IPS-20b (cell line): Measurements from ENCODE around the gene BIRC5.

Experiments
- H3K27ac ChIP-seq: one replicate; pipeline ENCODE4 v1.5.1; 2013; ENCODE audit warnings: low read length
- H3K27me3 ChIP-seq: 2 replicates; pipeline ENCODE4 v1.6.1; 2013; ENCODE audit warnings: mild to moderate bottlenecking, low read length, inconsistent platforms; ENCODE audit not compliant: insufficient read depth
- H3K36me3 ChIP-seq: 2 replicates; pipeline ENCODE4 v1.6.1; 2013; ENCODE audit warnings: low read depth, mild to moderate bottlenecking, inconsistent platforms, low read length, moderate library complexity; ENCODE audit not compliant: insufficient read depth
- H3K4me1 ChIP-seq: 2 replicates; pipeline ENCODE4 v1.6.1; 2013; ENCODE audit warnings: mild to moderate bottlenecking, control low read depth, inconsistent platforms, low read length, moderate library complexity; ENCODE audit not compliant: insufficient read depth
- H3K4me3 ChIP-seq: 2 replicates; pipeline ENCODE4 v1.5.1; 2013; ENCODE audit warnings: mild to moderate bottlenecking, low read length, inconsistent platforms
- H3K9ac ChIP-seq: 2 replicates; pipeline ENCODE4 v1.6.1; 2013; ENCODE audit warnings: low read depth, mild to moderate bottlenecking, inconsistent platforms, low read length, moderate library complexity
- H3K9me3 ChIP-seq: 2 replicates; pipeline ENCODE4 v1.6.1; 2013; ENCODE audit warnings: mild to moderate bottlenecking, low read depth, low read length, inconsistent platforms; ENCODE audit not compliant: insufficient read depth

The BIRC5 gene

GRCh38 chr17:78236362-78237127, 22.5 kb downstream of the BIRC5 start:
- Histone ChIP-seq H3K27ac (no peak overlapping the region), H3K36me3 (no peaks in the 10 kb centered on the region), H3K9ac (no peak overlapping the region; the same call in 1 of the 2 replicates), H3K27me3 (peaks cover 20% of the 10 kb centered on the region), H3K4me3 (no peak overlapping the region), H3K9me3 (no peaks in the 10 kb centered on the region), H3K4me1 (no peaks in the 10 kb centered on the region)

- no peaks in the 10 kb centered on the region for H3K36me3 ChIP-seq
- no peaks in the 10 kb centered on the region for H3K9me3 ChIP-seq
- no peak overlapping the region for H3K27ac ChIP-seq
- no peak overlapping the region for H3K4me3 ChIP-seq
- H3K4me1 ChIP-seq, result no peaks in the 10 kb centered on the region
- H3K27me3 ChIP-seq, result peaks cover 11% of the 10 kb centered on the region
- no peak overlapping the region for H3K9ac ChIP-seq
These were observed 23.5 kb downstream of the BIRC5 start for GRCh38 chr17:78237401-78238012.

GRCh38 chr17:78238823-78239488, 24.9 kb downstream of the BIRC5 start:
- Histone ChIP-seq H3K27me3 (0 out of 2 replicates have a peak, but pooled peaks cover 1% of the 10 kb centered on the region), H3K9ac (no peak overlapping the region), H3K36me3 (no peaks in the 10 kb centered on the region), H3K27ac (no peak overlapping the region), H3K9me3 (no peaks in the 10 kb centered on the region), H3K4me3 (no peak overlapping the region), H3K4me1 (no peaks in the 10 kb centered on the region)

- no peak overlapping the region for H3K9ac ChIP-seq
- H3K27me3 ChIP-seq, result no peaks in the 10 kb centered on the region
- H3K9me3 ChIP-seq, result no peaks in the 10 kb centered on the region
- no peaks in the 10 kb centered on the region for H3K4me1 ChIP-seq
- no peak overlapping the region for H3K4me3 ChIP-seq
- H3K27ac ChIP-seq, result no peak overlapping the region
- no peaks in the 10 kb centered on the region for H3K36me3 ChIP-seq
These were observed 25.5 kb downstream of the BIRC5 start for GRCh38 chr17:78239489-78239931.

GRCh38 chr17:78240012-78240655, 26.1 kb downstream of the BIRC5 start:
- Histone ChIP-seq H3K27me3 (no peaks in the 10 kb centered on the region), H3K9ac (no peak overlapping the region), H3K4me1 (no peaks in the 10 kb centered on the region), H3K36me3 (no peaks in the 10 kb centered on the region), H3K9me3 (no peaks in the 10 kb centered on the region), H3K4me3 (no peak overlapping the region), H3K27ac (no peak overlapping the region)

GRCh38 chr17:78240839-78241238, 26.8 kb downstream of the BIRC5 start:
- no peaks in the 10 kb centered on the region for H3K27me3 ChIP-seq
- H3K9ac ChIP-seq, result no peak overlapping the region
- no peak overlapping the region for H3K4me3 ChIP-seq
- H3K4me1 ChIP-seq, result no peaks in the 10 kb centered on the region
- no peaks in the 10 kb centered on the region for H3K9me3 ChIP-seq
- H3K36me3 ChIP-seq, result no peaks in the 10 kb centered on the region
- H3K27ac ChIP-seq, result no peak overlapping the region

- Histone ChIP-seq H3K27ac (no peak overlapping the region), H3K36me3 (no peaks in the 10 kb centered on the region), H3K9me3 (no peaks in the 10 kb centered on the region), H3K27me3 (no peaks in the 10 kb centered on the region), H3K4me1 (no peaks in the 10 kb centered on the region), H3K4me3 (no peak overlapping the region), H3K9ac (no peak overlapping the region)
These were observed 27.4 kb downstream of the BIRC5 start for GRCh38 chr17:78241277-78242023.

- no peak overlapping the region for H3K27ac ChIP-seq
- no peaks in the 10 kb centered on the region for H3K27me3 ChIP-seq
- H3K9me3 ChIP-seq, result no peaks in the 10 kb centered on the region
- H3K9ac ChIP-seq, result no peak overlapping the region
- no peaks in the 10 kb centered on the region for H3K36me3 ChIP-seq
- H3K4me1 ChIP-seq, result no peaks in the 10 kb centered on the region
- H3K4me3 ChIP-seq, result no peak overlapping the region
These were observed 28.1 kb downstream of the BIRC5 start for GRCh38 chr17:78242024-78242742.

GRCh38 chr17:78247304-78247703, 33.3 kb downstream of the BIRC5 start:
- no peaks in the 10 kb centered on the region for H3K36me3 ChIP-seq
- H3K27ac ChIP-seq, result no peak overlapping the region
- no peak overlapping the region for H3K9ac ChIP-seq
- no peaks in the 10 kb centered on the region for H3K9me3 ChIP-seq
- no peaks in the 10 kb centered on the region for H3K27me3 ChIP-seq
- no peak overlapping the region for H3K4me3 ChIP-seq
- peaks cover 4% of the 10 kb centered on the region; the same call in 1 of the 2 replicates for H3K4me1 ChIP-seq

GRCh38 chr17:78248051-78248914, 34.2 kb downstream of the BIRC5 start:
- Histone ChIP-seq H3K9me3 (no peaks in the 10 kb centered on the region), H3K36me3 (no peaks in the 10 kb centered on the region), H3K4me1 (peaks cover 7% of the 10 kb centered on the region; the same call in 1 of the 2 replicates), H3K27me3 (no peaks in the 10 kb centered on the region), H3K27ac (no peak overlapping the region), H3K9ac (no peak overlapping the region), H3K4me3 (no peak overlapping the region)
